Right lung (tissue), 5 donors: ENCODE data around the gene ARL10. TPM values are rescaled to one million over a fixed set of nuclear protein-coding genes. Genes with fewer than 3 reads are reported as not detected.
"Not testable (repeated sequence)": the region's sequence is repeated elsewhere in the genome, so short reads cannot be mapped to it uniquely, and the experiment has no call there.

Experiments used
- DNase-seq, 2 donors: peaks; one replicate each; pipeline ENCODE4 v3.0.0-alpha.2; 2013
- polyA plus RNA-seq, 5 donors: library from polyadenylated mRNA; unstranded; fragments of 120-200 nt; gene quantifications; one replicate each; pipeline versions ENCODE4 v1.2.1 to v1.2.3, GENCODE V29; 2013; ENCODE audit warnings: inconsistent platforms in 1 of 5, low replicate concordance in 1 of 5; ENCODE audit not compliant: insufficient read length in 5 of 5, insufficient read depth in 1 of 5

The ARL10 gene
- polyA plus RNA-seq, 5 donors: 11.4 to 20.7 (median 16.4) TPM

GRCh38 chr5:176388003-176388443, 22.7 kb downstream of the ARL10 start:
- DNase-seq: no peak

DNA sequence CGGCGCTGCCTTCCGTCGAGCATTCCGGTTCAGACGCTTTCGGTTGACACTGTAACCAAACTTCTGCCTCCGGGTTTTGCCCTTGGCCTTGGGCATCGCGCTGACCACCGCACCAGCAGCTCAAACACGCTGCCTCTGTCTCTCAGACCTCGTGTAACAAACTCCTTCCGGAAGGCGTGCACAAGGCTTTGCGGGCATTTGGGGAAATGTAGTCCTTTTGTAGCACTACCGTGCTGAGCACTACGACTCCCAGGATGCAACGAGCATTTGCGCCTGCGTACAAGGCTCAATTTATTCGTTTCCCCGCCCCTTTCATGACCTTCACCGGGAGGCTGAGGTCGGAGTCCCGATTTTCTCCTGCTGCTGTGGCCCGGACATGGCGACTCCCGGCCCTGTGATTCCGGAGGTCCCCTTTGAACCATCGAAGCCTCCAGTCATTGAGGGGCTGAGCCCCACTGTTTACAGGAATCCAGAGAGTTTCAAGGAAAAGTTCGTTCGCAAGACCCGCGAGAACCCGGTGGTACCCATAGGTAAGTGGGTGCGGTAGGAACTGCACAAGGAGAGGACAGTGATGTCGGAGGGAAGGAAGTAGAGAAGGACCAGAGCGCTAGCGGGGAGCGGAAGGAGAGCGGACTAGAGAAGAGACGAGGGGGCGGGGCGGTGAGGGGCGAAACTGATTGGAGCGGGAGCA, 23.3 kb downstream of the ARL10 start, which contains the start of the genes HIGD2A and NOP16:
HIGD2A (plus strand) TSS at position 308 of the 691 bp plus-strand sequence; CDS start at position 377, 69 bp downstream.
NOP16 (minus strand) TSS at position 155 of the 691 bp plus-strand sequence; CDS start at position 96, 59 bp downstream.
- peak; percentile 97 to 98 for DNase-seq

DNA sequence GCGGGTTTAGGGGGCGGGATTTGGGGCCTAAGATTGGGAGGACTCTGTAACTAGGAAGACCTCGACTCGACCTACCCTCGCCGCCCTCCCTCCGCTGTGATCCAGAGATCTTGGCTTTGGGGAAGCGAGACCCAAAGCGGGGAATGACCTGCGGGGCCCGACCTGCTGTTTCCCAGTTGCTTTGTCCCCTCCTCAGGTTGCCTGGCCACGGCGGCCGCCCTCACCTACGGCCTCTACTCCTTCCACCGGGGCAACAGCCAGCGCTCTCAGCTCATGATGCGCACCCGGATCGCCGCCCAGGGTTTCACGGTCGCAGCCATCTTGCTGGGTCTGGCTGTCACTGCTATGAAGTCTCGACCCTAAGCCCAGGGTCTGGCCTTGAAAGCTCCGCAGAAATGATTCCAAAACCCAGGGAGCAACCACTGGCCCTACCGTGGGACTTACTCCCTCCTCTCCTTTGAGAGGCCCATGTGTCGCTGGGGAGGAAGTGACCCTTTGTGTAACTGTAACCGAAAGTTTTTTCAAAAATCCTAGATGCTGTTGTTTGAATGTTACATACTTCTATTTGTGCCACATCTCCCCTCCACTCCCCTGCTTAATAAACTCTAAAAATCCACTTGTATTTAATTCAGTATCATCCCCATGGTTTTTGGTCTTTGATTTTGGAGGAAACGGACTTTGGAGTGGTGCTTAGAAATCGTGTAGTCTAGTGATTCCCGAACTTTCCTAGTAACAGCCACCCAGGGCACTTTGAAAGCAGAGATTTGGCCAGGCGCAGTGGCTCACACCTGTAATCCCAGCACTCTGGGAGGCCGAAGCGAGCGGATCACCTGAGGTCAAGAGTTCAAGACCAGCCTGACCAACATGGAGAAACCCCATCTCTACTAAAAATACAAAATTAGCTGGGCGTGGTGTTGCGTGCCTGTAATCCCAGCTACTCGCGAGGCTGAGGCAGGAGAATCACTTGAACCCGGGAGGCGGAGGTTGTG, 24.1 kb downstream of the ARL10 start:
- DNase-seq: no peak

GRCh38 chr5:176391479-176391878, 26.2 kb downstream of the ARL10 start:
- DNase-seq: no peak

- DNase-seq: no peak
These were observed 26.7 kb downstream of the ARL10 start for GRCh38 chr5:176391999-176392398.

GRCh38 chr5:176392526-176392925, 27.2 kb downstream of the ARL10 start:
- DNase-seq: no peak

DNA sequence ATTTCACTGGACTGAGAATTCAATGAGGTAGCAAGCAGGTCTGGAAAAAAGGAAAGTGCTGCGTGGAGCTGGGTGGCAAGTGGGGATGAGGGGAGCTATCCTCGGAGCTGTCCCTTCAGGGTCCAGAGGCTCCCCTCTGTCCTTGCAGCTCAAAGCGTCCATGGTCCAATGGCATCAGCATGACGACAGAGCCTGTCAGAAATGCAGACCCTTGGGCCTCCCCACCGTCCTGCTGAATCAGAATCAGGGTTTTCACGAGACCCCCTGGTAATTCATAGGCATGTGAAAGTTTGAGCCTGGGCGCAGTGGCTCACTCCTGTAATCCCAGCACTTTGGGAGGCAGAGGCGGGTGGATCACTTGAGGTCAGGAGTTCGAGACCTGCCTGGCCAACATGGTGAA, 28.8 kb downstream of the ARL10 start:
- no peak for DNase-seq

DNA sequence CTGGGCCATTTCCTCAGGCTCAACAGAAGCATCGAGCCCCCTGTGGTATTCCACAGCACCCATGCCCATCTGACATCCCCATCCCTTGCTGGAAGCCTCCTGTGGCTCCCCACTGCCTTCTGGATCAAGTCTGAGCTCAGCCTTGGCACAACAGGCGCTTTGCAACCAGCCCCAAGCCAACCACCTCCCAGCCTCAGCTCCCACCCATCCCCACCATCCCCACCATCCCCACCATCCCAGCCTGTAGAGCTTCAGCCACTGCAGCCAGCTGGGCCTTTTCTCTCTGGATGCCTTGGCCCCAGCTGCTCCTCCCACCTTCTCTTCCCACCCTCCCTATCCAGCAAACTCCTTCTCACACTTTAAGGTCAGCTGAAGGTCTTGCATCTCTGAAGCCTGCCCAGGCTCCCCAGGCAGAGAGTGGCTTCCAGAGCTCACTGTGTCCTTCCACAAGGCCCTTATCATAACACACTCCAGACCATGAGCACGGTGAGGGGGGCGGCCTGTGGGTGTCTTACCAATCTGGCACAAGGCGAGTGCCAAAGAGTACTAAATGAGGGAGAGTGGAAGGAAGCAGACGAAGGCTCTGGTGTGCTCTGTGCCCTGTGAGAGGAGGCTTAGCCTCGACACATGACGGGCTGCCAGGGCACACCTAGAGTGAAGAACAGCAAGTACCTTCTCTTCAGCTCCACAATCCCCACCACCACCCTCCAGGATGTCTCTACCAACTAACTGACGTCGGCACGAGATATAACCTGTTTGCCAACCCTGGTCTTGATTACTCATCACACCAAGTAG, 29.8 kb downstream of the ARL10 start:
- peak; percentile 70 for DNase-seq

DNA sequence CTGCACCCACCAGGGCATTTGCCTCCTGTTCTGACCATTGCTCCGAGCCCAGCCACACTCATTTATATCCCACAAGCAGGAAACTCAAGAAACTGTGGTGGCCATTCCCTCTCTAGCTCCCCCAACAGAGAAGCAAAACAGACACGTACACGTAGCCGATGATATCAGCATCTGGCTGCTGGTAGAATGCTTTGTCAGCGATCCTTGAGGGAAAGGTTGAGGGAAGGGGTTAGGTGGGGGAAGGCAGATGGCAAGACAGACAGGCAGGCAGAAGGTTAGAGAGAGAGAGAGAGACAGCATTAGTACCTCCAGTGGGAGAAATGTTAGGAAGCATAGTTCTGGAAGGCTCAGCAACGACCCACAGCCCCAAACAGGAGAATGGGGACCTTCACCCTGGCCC, 31.0 kb downstream of the ARL10 start:
- DNase-seq: no peak

- DNase-seq: no peak
These were observed 32.6 kb downstream of the ARL10 start for GRCh38 chr5:176397736-176398420.

GRCh38 chr5:176400382-176401156, 35.3 kb downstream of the ARL10 start:
- DNase-seq: no peak

DNA sequence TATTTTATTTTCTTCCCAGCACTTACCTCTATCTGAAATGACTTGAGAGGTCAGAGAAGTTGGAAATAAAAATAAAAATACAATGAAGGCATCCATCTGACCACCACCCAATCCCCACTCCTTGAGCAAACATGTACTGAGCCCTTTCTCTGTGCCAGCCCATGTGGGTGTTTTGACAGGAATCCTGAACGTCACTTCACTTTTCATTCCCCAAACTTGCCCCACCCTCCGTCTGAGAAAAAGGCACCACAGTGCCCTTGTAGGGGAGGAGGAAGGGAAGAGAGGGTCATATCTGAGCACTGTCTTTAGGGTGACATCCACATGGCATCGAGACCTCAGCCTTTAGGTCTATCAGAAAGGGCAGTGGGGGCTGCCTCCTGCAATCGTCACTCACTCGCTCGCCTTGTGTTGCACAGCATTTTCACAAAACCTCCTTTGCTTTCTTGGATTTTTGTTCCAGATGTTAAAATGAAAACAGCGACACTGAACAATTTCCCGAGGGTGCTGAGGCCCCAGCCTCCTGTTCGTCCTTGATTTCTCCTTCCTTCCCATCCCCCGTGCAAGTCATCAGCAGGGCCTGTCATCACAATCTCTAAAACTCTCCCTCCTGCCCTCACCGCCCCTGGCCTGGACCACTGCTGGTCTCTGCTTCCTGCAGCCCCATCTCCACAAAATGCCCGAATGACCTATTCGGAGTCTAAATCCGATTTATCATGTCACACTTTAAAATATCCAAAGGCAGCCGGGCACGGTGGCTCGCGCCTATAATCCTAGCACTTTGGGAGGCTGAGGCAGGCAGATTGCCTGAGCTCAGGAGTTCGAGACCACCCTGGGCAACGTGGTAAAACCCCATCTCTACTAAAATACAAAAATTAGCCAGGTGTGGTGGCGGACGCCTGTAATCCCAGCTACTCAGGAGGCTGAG, 36.3 kb downstream of the ARL10 start:
- no peak for DNase-seq

GRCh38 chr5:176405656-176406435, 40.6 kb downstream of the ARL10 start:
- DNase-seq: no peak

DNA sequence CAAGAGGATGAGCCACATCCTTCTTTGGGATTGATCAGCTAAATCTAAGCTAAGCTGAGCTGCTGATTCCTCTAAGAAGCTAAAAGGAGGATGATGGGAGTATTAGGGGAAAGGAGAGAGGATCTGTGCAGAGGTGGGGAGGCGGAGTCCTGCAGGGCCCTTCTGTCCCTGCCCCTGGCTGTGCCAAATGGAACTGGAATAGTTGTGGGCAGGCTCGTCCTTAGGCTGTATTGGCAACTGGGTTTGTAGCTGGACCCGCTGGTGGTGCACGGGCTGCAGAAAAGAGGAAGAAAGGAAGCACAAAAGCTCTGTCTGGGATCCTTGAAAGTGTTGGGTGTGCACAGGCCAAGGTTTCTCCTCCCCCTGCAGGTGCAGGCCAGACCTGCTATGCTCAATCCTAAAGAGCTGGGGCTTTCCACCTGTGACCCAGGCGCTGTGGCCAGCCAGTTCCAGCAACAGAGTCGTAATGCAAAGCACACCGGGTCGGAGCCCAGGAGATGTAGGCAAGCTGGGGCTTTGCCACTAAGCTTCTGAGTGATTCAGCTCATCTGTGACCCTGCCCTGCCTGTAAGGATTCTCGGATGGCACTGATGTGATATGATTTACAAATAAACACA, 41.3 kb downstream of the ARL10 start:
- no peak for DNase-seq

GRCh38 chr5:176407456-176408251, 42.4 kb downstream of the ARL10 start:
- DNase-seq: no peak

DNA sequence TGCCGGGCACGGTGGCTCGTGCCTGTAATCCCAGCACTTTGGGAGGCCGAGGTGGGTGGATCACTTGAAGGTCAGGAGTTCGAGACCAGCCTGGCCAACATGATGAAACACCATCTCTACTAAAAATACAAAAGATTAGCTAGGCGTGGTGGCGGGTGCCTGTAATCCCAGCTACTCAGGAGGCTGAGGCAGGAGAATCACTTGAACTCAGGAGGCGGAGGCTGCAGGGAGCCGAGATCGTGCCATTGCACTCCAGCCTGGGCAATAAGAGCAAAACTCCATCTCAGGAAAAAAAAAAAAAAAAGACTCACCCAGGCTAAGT, 42.9 kb downstream of the ARL10 start:
- not testable (repeated sequence) for DNase-seq

DNA sequence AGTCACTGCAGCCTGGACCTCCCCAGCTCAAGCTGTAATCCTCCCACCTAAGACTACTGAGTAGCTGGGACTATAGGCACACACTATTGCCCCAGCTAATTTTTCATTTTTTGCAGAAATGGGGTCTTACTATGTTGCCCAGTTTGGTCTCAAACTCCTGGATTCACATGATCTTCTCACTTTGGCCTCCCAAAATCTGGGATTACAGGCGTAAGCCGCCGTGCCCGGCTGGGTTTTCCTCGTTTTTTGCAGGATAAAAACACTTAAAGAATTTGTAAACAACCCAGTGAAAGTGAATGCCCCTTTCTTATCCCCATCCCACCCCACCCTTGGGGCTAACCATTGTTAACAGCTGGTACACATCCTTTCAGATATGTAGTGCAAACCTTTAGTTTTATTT, 43.3 kb downstream of the ARL10 start:
- no peak for DNase-seq
